T-helper 2 cell (primary cell): ENCODE results near the gene IMMP2L.
A peak's percentile ranks its signal among the peaks of the same experiment; 100 is the strongest.

Source experiments
- DNase-seq, 5 experiments: peaks; one replicate each; pipeline versions ENCODE4 v3.0.0 to v3.0.0-alpha.2; 2012 to 2022

The IMMP2L gene

GRCh38 chr7:110771717-110772116 is 790.6 kb downstream of the IMMP2L start:
- DNase-seq: peak in 1 of 5 experiments; percentile 55

DNA sequence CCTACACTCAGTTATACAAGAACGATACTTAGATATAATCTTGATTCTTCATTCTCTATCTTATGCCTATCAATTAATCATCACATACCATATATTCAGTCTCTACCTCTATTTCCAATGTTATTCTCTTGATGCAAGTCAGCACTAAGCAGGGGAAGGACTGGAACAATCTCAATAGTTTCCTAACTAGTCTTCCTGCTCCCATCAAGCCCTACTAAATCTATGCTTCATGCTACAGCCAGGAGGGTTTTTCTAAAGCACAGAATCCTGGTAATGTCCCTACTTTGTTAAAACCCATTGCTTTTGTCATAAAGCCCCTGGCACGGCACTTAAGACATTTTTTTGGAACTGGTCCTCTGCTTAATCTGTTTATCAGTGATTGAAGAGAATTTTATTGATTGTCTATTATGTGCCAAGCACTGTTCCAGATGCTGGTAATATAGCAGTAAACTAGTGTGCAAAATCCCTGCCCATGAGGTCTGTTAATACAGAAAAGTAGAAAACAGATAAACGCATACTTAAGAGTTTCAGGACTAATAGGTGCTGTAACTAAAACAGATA is 794.7 kb downstream of the IMMP2L start:
- DNase-seq: no peak

DNA sequence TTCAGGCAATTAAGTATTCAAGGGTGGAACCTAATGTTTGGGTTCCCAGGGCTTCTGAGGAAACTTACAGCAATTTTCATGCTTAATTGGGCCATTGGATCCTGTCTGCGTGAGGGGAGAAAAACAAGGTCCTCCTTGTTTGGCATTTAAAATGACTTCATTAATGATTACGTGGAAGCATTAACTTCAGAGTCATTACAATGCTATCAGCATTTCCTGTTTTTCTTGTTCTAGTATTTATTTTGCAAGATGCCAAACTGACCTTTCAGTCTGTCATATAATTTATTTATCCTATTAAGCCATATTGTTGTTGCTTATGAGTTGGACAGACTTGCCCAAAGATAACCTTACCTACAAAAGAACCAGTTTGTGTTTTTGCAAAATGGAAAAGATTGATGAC is 795.4 kb downstream of the IMMP2L start:
- DNase-seq: no peak

- no peak for DNase-seq
Measured at GRCh38 chr7:110764852-110765251, 797.4 kb downstream of the IMMP2L start.

- DNase-seq: no peak
Measured at GRCh38 chr7:110762546-110763225, 799.6 kb downstream of the IMMP2L start.

DNA sequence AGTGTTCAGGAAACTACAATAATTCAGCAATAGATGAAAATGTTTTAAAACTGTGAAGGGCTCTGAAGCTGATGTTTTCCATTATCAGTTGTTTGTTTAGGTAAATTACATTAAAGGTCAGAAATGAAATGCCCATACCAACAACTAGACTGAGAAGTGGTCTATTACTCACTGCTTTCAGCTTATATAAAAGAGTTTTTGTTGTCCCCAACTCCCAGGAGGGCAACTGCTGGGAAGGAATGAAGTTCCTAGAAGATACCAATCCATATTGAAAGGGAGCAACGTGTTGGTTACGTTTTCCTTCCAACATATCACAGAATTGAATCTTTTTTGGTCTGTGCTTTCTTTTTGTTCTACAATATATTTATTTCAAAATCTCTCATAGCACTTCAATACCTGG is 802.0 kb downstream of the IMMP2L start:
- DNase-seq: no peak

GRCh38 chr7:110759069-110759468 is 803.2 kb downstream of the IMMP2L start:
- DNase-seq: no peak

DNA sequence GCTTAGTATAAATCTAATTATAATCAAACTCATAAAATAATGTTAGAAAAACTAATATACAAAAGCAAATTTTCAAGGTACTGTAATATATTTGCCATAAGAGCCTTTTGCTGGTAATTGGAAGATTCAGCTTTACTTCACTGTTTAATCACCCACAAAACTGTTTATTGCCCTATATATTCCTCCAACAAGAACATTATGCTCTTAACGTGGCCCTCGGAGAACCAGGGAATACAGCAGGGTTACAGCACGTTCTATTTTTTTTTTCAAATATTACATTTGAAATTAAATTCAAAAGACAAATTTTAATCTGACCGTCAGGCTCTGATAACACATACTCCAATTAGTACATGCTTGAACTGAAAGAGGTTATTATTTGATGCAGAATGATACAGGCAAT is 807.6 kb downstream of the IMMP2L start:
- no peak for DNase-seq

- DNase-seq: no peak
Measured at GRCh38 chr7:110750931-110751605, 811.2 kb downstream of the IMMP2L start.

GRCh38 chr7:110733221-110733620 is 829.1 kb downstream of the IMMP2L start:
- no peak for DNase-seq

GRCh38 chr7:110724811-110725210 is 837.5 kb downstream of the IMMP2L start:
- DNase-seq: no peak

- no peak for DNase-seq
Measured at GRCh38 chr7:110721395-110721794, 840.9 kb downstream of the IMMP2L start.

- no peak for DNase-seq
Measured at GRCh38 chr7:110720626-110721025, 841.7 kb downstream of the IMMP2L start.

- DNase-seq: no peak
Measured at GRCh38 chr7:110719741-110720140, 842.6 kb downstream of the IMMP2L start.

- no peak for DNase-seq
Measured at GRCh38 chr7:110718503-110719205, 843.6 kb downstream of the IMMP2L start.

DNA sequence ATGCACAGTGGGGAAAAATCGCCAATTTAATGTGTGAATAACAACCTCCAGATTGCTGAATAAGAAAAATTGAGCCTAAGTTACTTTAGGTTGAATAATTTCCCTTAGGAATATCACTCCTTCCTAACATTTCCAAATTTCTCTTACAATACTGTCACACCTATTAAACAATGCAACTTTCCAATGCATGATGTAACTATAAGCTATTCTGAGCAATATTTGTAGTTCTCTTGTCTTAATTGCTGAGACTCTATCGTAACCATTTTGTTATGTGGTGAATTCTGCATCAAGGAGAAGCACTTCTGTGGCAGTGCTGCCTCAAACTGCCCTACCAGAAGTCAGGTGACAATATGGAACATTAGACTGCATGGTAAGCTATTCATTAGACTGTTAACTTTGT is 858.1 kb downstream of the IMMP2L start:
- no peak for DNase-seq

- DNase-seq: no peak
Measured at GRCh38 chr7:110698576-110698975, 863.7 kb downstream of the IMMP2L start.

DNA sequence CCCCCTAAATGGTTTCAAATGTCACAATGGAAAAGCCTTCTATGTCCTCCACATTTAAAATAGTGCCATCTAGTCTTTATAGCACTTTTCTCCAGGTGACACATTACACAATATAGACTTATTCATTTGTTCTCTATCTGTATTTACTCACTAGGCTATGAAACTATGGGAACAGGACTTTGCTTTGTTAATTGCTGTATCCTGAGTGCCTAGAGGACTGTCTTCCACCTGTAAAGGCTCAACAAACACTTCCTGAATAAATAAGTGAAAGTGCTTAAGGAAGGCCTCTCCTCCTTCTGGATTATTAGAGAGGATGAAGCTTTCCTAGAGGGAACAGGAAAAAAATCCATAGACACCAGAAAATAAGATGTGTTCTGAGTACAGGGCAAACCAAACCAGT is 868.9 kb downstream of the IMMP2L start:
- DNase-seq: no peak

GRCh38 chr7:110688908-110689307 is 873.4 kb downstream of the IMMP2L start:
- DNase-seq: no peak

GRCh38 chr7:110685899-110686298 is 876.4 kb downstream of the IMMP2L start:
- DNase-seq: peak in 1 of 5 experiments; percentile 15

DNA sequence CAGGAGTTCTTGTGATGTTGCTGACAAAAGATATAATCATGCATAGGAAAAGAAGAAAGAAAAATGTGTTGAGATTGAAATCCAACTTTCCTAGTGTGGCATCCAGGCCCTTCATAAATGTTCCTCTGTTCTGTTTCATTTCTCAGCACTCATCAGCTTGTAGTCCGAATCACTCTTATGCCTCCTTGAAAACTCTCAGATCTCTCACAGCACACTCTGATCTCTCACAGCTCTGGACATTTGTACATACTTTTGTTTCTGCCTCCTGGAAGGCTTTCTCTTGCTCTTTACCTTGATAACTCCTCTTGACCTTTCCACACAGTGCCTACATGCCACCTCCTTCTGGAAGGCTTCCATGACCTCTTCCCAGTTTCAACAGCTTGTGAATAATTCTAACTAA is 880.4 kb downstream of the IMMP2L start:
- DNase-seq: no peak

DNA sequence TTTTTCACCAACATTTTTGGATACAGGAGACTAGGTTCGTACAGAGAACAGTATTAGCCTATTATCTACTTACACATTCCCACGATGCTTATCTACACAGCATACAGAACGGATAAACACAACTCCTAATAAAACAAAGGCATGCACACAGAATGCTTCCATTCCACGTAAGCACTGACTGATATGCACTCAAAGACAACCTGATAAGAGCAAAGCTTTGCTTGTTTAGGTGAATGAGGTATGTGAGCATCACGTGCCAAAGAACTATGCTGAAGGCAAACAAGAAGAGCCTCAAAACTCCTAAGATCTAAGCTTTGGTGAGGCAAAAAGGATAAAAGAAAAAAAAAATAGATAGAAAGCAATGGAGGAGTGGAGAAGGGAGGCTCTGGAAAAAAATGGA is 884.9 kb downstream of the IMMP2L start:
- DNase-seq: no peak

GRCh38 chr7:110676785-110677184 is 885.5 kb downstream of the IMMP2L start:
- DNase-seq: no peak
